Cardiac fibroblast (primary cell): Measurements from ENCODE around the gene COPZ1.

ENCODE experiments used
- DNase-seq, 2 donors: peaks; one replicate each; pipeline versions ENCODE4 v3.0.0 to v3.0.0-alpha.2; 2010; ENCODE audit warnings: low read depth in 2 of 2
- H3K4me3 ChIP-seq, 2 donors: replicated peaks in 1 of 2; 1 replicate in 1 of 2; 2 replicates in 1 of 2; pipeline ENCODE4 v1.5.1; 2011; ENCODE audit warnings: low read depth in 2 of 2, low read length in 2 of 2, mild to moderate bottlenecking in 2 of 2, moderate library complexity in 1 of 2
- TF ChIP-seq, protein P1 (sequence below): IDR thresholded peaks from one replicate; pipeline ENCODE4 v1.5.1; 2011; ENCODE audit warnings: low read depth, mild to moderate bottlenecking, low read length, inconsistent platforms

COPZ1 gene

DNA sequence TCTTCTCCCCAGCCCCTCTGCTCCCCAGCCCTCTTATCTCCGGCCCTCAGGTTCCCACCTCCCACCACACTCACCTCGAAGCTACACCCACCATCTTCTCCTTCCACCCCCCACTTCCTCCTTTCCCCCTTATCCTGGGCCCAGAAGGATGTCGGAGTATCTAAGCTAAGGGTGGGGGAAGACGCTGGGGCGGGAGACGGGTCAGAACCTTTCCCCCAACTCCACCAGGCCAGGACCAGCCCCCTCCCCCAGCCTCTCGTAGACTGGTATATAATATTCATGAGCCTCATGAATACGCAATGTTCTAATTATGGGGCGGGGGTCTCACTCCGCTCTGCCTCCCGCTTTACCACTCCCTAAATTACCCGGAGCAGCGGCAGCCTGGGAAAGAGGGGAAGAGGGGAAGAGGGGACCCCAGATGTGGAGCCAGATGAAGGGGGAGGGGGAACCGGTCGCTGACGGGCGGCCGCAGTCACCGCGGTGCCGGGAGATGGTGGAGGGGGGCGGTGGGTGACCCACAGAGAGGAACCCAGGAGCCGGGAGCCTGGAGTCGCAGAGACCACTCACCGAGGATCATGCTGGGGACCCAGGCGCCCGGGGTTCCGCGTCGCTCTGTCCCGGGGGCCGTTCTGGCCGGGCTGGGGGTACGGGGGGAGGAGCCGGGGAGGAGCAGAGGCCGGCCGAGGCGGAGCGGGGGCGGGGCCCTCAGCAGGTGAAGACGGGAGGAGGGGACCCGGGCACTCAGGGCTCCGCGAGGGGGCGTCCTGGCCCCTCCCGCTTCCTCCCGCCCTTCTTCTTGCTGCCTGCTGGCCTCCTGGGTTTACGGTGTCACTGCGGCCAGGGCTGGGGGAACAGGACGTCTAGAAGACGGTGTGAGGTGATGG, 66.0 kb downstream of the COPZ1 start:
- TF ChIP-seq, protein P1, sequence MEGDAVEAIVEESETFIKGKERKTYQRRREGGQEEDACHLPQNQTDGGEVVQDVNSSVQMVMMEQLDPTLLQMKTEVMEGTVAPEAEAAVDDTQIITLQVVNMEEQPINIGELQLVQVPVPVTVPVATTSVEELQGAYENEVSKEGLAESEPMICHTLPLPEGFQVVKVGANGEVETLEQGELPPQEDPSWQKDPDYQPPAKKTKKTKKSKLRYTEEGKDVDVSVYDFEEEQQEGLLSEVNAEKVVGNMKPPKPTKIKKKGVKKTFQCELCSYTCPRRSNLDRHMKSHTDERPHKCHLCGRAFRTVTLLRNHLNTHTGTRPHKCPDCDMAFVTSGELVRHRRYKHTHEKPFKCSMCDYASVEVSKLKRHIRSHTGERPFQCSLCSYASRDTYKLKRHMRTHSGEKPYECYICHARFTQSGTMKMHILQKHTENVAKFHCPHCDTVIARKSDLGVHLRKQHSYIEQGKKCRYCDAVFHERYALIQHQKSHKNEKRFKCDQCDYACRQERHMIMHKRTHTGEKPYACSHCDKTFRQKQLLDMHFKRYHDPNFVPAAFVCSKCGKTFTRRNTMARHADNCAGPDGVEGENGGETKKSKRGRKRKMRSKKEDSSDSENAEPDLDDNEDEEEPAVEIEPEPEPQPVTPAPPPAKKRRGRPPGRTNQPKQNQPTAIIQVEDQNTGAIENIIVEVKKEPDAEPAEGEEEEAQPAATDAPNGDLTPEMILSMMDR = no peak
- H3K4me3 ChIP-seq = peak overlapping the region in 1 of 2 donors; percentile 25
- no peak for DNase-seq

- TF ChIP-seq, protein P1 = no peak
- H3K4me3 ChIP-seq = no peak overlapping the region
- DNase-seq = no peak
Measured at GRCh38 chr12:54392485-54393206, 67.7 kb downstream of the COPZ1 start.

GRCh38 chr12:54393207-54393609, 68.3 kb downstream of the COPZ1 start:
- DNase-seq = no peak
- TF ChIP-seq, protein P1 = no peak
- no peak overlapping the region for H3K4me3 ChIP-seq

DNA sequence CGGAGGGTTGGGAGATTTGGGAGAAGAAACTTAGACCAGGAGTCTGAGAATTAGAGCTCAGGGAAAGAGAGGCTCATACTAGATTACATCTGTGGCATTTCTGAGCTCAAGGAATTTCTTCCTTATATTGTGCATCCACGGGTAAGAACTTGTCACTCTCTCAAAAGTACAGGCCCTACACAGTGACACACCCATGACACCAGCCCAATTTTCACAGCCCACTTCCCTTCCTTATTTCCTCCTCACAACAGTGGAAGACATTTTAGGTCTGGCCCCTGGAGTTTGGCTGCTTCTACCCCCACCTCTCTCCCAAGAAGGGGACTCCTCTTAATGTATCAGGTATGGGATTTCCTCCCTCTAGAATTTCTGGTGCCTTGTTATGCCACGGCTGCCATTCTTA, 68.8 kb downstream of the COPZ1 start:
- no peak for DNase-seq
- no peak overlapping the region for H3K4me3 ChIP-seq
- TF ChIP-seq, protein P1 = no peak

DNA sequence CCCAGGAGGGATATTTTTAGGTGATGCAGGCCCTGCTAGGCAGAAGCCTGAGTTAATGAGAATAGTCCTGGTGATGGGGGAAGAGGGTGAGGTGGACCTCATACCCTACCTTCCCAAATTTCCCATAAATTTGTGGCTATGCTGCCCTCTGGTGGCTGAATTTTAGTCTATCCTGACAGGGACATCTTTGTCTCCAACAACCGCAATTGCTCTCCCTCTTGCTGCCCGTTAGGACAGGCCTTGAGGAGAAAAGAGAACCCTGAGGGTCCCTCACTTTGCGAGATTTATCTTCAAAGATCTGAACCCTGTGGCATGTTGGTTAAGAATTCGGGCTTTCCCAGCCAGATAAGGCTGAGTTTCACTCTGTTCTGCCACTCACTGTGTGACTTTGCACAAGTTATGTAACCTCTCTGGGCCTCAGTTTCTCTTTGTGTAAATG, 69.4 kb downstream of the COPZ1 start:
- H3K4me3 ChIP-seq = no peak overlapping the region
- DNase-seq = peak; percentile 64 to 69
- TF ChIP-seq, protein P1 = peak; percentile 63

- DNase-seq = no peak
- no peak overlapping the region for H3K4me3 ChIP-seq
- TF ChIP-seq, protein P1 = no peak
Measured at GRCh38 chr12:54394986-54395385, 70.1 kb downstream of the COPZ1 start.
